Hematopoietic multipotent progenitor cell treated with erythropoietin and hydrocortisone succinate and interleukin-3 and kit ligand, for 8 days (in vitro differentiated cells): ENCODE results near the gene SLC28A3.

Source experiments
- DNase-seq: peaks from one replicate; pipeline ENCODE4 v3.0.0-alpha.2; 2015

SLC28A3 gene

GRCh38 chr9:84339503-84339902 lies 1.1 kb downstream of the SLC28A3 start:
- DNase-seq = no peak

- no peak for DNase-seq
These were observed 1.8 kb downstream of the SLC28A3 start for GRCh38 chr9:84338792-84339191.

GRCh38 chr9:84337252-84337651 lies 3.3 kb downstream of the SLC28A3 start:
- no peak for DNase-seq

GRCh38 chr9:84331119-84331809 lies 9.3 kb downstream of the SLC28A3 start:
- DNase-seq = no peak

- DNase-seq = no peak
These were observed 10.3 kb downstream of the SLC28A3 start for GRCh38 chr9:84330246-84330645.

GRCh38 chr9:84327184-84327583 lies 13.4 kb downstream of the SLC28A3 start:
- no peak for DNase-seq

GRCh38 chr9:84325347-84325973 lies 15.1 kb downstream of the SLC28A3 start:
- DNase-seq = no peak

- DNase-seq = no peak
These were observed 15.7 kb downstream of the SLC28A3 start for GRCh38 chr9:84324811-84325210.

GRCh38 chr9:84323858-84324257 lies 16.7 kb downstream of the SLC28A3 start:
- DNase-seq = no peak

GRCh38 chr9:84322828-84323227 lies 17.7 kb downstream of the SLC28A3 start:
- DNase-seq = no peak

- no peak for DNase-seq
These were observed 20.3 kb downstream of the SLC28A3 start for GRCh38 chr9:84320231-84320630.

- DNase-seq = no peak
These were observed 20.9 kb downstream of the SLC28A3 start for GRCh38 chr9:84319632-84320031.

- DNase-seq = no peak
These were observed 21.6 kb downstream of the SLC28A3 start for GRCh38 chr9:84318981-84319380.

GRCh38 chr9:84317563-84317962 lies 23.0 kb downstream of the SLC28A3 start:
- no peak for DNase-seq

GRCh38 chr9:84315278-84315877 lies 25.2 kb downstream of the SLC28A3 start:
- DNase-seq = peak; percentile 55

- DNase-seq = no peak
These were observed 26.3 kb downstream of the SLC28A3 start for GRCh38 chr9:84314306-84314705.

GRCh38 chr9:84310883-84311282 lies 29.7 kb downstream of the SLC28A3 start:
- DNase-seq = no peak

- DNase-seq = no peak
These were observed 34.9 kb downstream of the SLC28A3 start for GRCh38 chr9:84305497-84306131.

GRCh38 chr9:84304166-84304565 lies 36.4 kb downstream of the SLC28A3 start:
- no peak for DNase-seq

- no peak for DNase-seq
These were observed 37.5 kb downstream of the SLC28A3 start for GRCh38 chr9:84303061-84303460.

GRCh38 chr9:84301851-84302250 lies 38.7 kb downstream of the SLC28A3 start:
- no peak for DNase-seq

- no peak for DNase-seq
These were observed 40.3 kb downstream of the SLC28A3 start for GRCh38 chr9:84300271-84300670.

- DNase-seq = no peak
These were observed 43.3 kb downstream of the SLC28A3 start for GRCh38 chr9:84297162-84297821.
